NOMO-1 treated with dmso at 0.1 percent for 144 hours (cell line): Measurements from ENCODE around the gene SMG5.
A peak's percentile ranks its signal among the peaks of the same experiment; 100 is the strongest.

Source experiments
- DNase-seq: peaks from one replicate; lab custom pipeline; 2025; ENCODE audit not compliant: unreplicated experiment; lab: John Stamatoyannopoulos, UW

SMG5 gene

DNA sequence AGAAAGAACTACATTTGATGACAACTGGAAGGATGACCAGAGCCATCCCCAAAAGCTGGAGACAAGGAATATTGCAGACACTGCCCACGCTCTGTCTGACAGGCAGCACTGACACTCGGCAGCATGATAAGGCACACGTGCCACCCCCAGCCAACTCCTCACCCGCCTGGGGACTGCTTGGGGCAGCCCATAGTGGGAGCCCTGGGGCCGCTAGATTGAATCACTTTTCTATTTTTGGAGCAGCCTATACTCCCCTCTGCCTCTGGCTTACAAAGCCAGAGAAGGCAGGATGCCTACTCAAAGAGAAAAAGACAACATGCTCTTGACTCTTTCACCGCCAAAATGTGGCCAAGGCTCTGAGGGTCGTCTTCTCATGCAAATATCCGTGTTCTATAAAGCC, 1.3 kb downstream of the SMG5 start:
- DNase-seq, result peak; percentile 31

DNA sequence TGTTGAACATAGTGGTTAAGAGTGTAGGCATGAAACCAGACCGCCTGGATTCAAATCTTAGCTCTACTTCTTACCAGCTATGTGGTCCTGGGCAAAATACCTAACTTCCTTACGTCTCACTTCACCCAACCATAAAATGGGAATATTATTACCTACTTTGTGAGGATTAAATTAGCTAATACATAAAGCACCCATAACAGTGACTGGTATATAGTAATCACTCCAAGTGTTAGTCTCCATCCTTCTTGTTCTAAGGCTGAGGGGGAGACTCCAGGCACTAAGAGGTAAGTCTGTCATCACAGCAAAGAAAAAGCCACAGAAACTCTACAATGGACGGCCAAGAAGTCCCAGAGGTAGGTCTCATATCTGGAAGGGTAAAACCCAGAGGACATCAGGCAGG, 2.8 kb downstream of the SMG5 start:
- no peak for DNase-seq

DNA sequence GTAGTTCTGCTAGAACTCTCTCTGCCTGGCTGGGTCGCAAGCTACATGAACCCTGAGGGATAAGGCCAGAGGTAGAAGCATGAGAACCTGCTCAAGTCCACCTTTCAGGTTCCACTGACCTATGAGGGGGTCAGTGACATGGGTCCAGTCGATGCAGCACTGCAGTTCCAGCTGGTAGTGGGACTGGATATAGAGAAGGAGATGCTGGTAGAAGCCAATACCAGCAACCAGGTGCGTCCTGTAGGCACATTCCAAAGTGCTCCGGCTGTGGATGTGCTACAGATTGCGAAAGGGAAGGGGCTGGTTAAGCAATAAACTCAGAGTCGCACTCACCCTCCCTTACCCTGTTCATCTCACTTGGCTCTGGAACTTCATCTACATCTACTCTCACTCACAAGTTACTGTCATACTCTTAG, 5.7 kb downstream of the SMG5 start:
- DNase-seq, result peak; percentile 44

DNA sequence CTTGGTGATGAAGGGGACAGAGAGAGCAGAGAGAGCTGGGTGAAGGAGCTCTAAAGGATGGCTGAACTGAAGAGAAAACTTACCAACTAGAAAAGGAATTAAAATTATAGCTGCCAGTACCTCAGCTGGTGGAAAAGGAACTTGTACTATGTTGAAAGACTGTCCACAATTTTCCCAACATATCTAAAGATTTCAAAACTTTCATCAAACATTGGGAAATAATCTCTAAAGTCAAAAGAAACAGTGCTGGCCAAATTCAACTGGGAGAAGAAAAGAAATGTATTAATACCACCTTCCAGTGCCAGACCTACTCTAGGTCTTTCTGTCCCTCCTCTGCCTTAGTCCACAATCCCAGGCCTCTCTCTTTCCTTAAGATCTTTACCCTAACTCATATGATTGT, 6.1 kb downstream of the SMG5 start:
- DNase-seq, result peak; percentile 2

DNA sequence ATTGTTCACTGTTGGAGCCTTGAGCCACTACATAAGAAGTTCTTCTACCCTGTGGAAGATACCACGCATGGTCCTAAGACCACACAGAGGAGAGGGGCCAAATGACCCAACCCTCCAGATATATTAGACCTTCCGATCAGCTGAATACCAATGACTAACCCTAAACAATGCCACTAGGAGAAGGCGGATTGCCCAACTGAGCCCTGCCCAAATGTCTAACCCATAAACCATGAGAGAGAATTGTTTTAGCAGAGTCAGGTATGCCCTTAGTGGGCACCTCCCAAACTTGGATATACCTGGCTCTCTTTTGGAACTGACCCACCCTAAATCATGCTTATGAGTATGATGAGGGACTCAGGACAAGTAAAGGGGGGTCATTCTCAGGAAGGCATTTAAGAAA, 12.3 kb downstream of the SMG5 start:
- no peak for DNase-seq

DNA sequence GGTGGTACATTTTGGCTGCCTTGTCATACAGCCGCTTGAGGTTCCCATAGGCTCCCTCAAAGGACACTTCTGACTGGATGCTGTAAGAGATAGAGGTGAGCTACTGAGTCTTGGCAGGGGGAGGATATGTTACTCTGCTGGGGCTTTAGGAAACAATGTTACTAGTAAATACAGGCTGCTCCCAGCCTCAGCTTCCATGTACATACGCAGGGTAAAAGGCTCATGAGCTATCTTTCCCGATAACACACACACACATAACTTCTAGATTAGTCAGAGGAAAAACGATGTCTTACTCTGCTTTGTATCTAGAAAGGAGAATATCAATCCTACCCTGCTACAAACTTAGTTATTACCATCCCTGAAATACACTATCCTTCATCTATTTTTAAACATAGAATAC, 14.3 kb downstream of the SMG5 start:
- DNase-seq, result no peak

DNA sequence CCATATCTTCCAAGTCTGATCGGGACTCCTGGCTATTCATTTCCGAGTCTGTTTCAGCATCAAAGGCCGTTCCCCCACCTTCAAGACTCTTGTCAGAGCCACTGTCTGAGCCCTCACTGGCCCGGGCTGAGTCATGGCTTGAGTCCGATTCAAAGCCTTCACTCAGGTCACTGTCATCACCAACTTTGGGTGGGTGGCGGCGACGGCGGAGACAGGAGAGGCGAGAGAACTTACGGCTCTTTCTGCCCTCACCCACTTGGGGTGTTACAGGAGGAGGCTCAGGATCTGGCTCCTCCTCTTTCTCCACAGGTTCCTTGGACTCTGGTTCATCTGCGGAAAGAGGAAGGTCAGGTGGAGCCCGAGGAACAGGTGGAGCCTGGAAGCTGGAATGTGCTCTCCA, 16.6 kb downstream of the SMG5 start:
- DNase-seq, result no peak

DNA sequence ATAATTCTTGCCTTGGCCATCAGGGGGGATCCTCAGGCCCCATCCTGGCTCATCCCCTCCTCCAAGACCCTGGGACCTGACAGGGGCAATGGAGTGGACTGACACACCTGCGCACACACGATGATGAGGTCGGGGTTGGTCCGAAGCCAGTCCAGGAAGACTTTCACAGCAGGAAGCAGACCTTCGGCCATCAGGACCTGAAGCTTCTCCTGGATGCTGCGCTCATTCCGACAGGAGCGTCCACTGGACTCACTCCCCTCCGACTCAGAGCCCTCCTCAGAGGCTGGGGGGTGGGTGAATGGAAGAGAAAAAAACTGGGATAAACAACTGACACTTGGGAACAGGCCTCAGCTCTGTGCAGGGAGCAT, 19.4 kb downstream of the SMG5 start:
- no peak for DNase-seq

DNA sequence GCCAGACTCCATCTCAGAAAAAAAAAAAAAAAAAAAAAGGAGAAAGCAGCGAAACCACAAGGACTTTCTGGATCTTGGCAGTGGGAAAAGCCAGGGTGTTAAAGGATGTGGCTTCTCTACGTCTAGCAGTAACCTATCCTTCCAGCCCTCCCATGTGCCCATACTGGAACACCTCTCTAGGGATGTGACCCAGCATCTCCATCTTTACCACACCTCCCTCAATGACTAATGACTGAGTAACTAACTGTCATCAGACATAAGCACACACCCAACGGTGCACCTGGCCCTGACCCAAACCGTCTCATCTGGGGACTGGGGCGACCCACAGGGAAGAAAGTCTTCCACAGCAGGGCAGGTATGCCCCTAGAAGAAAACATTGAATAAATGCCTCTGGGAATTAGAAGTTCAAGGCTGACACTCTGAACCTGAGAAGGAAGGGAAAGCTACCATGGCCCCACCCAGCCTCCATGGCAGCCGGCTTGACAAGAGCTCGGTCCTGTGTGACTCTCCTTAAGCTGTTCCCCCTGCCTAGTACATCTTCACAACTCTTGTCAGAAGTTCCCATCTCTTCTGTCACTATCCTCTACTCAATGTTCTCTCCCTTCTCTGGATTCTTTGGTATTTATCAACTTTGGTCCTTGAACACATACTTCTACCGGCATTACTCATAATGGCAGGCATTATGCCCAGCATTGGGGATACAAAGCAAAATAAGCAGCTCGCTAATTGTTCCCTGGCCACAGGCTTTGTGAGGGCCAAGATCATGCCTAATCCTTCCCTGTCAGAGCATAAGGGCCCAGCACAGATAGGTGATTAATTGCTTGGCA, 20.0 kb downstream of the SMG5 start:
- DNase-seq, result no peak

DNA sequence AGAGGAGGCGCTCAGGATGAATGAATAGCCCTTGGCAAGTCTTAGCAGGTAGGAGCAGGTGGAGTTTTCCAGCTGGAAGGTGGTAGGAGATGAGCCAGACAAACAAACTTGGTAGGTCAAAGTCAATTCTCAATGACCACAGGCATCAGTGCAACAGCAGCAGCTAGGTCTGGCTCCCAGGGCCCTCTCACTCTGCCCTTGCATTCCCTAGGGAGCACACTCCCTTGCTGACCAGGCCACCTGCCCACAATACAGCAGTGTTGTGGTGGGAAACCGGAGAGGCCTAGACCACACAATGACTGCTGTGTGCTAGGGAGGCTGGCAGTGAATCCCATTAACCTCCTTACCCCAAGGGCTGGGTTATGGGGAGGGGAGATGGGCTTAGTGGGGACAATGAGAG, 21.7 kb downstream of the SMG5 start:
- no peak for DNase-seq

DNA sequence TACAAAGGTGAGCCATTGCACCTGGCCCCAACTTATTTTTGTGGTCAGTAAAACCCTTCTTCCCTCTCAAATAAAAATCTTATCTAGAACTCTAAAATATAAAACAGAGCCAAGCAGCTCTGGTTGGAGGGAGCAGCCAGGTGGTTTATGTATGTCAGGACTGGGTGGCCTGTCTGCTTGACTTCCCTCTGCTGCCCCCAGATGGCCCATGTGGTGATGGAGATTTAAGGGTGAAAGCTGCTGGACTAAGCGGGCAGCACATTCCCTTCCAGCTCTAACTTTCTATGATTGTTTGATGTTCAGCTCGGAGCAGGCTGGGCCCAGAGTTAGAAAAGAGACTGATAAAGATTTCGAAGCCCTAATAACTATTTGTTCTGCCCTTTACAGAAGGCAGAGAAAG, 22.8 kb downstream of the SMG5 start:
- no peak for DNase-seq

DNA sequence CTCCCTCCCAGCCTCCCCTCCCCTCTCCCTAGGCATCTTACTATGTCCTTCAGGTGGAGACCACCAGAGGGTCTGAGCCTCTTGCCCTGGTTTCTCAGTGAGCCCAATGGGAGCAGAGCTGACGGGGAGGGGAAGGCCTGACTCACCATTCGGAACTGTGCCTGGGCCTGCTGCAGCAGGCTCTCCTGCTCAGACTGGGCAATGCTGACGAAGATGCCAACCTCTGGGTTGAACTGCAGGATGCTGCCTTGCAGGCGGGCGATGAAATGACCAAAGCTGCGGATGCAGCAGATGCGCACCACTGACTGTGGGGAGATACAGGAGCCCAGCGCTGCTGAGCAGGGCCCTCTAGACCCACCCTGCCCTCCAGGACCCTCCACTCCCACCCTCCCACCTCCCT, 23.8 kb downstream of the SMG5 start:
- no peak for DNase-seq

DNA sequence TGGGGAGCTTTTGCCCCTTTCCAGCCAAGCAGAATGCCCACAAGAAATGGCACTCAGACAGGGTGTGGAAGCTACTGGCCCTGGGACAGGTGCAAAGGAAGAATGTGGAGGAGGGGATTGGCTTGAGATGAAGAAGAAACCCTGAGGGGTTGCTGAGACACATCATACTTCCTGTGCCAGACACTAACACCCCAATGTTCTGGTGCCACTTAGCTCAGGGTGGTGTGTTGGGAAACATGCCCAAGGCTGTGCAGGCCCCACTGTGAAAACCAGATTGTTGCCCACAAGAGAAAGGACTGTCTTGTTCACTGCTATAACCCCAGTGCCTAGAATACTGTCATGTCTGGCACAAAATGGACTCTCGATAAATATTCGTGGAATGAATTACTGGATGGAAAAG, 24.9 kb downstream of the SMG5 start:
- no peak for DNase-seq

DNA sequence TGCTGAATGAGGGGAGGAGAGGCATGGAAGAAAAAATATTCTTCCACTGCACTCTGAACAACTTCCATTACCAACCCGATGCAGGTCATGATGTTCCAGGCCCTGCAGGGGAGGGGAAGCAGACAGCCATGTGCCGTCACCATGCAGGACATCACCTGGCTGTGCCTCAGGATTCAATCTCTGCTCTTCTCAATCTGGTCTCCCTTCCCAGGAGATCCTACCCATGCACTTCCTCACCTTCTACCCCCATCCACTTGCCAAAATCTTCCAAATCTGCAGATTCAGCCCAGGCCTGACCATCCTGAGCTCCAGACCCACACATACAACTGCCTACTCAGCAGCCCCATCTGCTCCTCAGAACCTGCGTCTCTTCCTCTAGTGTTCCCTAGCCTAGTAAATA, 29.0 kb downstream of the SMG5 start:
- DNase-seq, result no peak

DNA sequence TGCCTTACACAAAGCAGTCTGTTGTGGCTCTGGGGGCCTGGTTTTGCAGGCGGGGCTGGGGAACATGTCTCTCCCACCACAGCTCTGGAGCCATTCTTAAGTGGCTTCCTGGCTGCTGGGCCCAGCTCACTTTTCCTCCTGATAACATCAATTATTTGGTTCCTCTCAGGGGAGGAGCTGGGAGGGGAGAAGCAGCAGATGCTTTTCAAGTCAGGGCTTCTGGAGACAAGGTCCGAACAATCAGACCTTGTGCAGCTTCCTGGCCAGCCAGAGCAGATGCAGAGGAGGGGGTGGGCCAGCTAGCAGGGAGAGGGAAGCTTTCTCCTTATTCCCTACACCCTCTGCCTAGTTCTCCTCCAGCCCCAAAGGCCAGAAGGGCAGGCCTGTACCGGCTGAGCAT, 31.1 kb downstream of the SMG5 start:
- DNase-seq, result no peak

DNA sequence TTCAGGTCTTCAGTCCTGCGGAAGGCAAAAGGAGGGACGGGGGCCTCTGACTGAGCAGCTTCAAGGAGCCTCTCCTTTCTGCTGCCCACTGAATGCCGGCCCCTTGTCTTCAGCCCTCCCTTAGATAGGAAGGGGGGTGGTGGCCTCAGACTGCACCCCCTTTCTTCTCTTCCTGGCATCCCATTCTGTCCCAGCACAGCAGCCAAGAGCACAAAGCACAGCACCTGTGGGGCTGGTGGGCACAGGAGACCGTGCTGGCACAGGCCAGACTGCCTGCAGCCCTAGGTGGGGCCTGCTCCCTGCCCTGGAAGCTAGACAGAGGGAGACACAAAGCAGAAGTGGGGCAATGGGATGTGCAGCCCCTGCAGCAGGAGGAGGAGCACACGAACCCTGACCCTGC, 33.0 kb downstream of the SMG5 start:
- no peak for DNase-seq

DNA sequence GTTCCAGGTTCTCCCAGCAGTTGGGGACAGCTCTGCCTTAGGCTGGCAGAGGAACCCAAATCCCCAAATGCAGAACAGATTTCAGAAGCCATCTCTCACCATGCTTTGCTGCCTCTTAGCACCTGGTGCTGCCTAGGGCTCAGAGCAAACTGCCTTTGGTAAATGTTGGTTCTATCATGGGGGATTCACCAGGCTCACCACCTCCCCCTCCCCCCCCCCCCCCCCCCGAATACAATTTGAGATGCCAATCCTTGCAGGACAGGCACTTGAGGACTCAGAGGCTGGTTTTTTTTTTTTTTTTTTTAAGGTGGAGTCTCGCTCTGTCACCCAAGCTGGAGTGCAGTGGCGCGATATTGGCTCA, 34.3 kb downstream of the SMG5 start:
- no peak for DNase-seq

DNA sequence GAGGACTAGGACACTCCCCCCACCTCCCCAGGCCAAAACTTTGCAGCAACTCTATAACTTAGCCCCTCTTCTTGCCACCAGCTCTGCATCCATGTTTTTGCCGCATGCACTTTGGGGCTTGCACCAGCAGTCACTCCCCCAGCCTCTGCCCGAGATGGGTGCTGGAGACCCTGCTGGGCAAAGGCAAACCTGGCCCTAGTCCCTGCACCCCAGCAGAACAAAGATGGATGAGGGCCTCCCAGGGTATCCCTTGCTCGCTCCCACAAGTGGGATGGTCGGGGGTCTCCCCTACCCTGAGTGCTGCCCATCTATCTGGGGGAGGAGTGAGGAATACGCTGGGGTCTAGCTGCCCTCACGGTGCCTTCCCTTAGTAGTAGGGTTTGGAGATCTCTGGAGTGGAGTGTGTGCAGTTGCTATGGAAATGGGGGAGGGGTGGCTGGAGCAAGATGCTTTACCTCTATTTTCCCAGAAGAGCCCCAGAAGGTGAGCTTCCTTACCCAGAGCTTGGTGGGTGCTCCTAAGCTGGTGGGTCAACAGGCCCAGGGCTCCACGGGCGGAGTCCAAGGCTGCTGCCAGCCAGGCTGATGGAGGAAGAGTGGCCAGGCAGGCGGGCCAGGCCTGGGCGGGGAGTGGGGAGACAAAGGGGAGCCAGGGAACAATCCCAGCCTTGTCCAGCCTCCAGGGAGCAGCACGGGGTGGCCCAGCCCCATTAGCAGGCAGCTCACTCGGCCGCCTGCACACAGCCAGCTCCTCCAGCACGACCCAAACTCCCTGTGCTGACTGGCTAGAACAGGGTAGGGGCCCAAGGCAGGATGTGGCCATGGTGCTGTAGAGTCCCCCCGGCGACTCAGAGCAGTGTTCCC, 34.9 kb downstream of the SMG5 start, which contains the start of gene PAQR6:
Gene PAQR6, minus strand, starts transcription at position 597 of the 863 bp plus-strand sequence. CDS start 1,325 bp downstream, outside the sequence.
- no peak for DNase-seq

DNA sequence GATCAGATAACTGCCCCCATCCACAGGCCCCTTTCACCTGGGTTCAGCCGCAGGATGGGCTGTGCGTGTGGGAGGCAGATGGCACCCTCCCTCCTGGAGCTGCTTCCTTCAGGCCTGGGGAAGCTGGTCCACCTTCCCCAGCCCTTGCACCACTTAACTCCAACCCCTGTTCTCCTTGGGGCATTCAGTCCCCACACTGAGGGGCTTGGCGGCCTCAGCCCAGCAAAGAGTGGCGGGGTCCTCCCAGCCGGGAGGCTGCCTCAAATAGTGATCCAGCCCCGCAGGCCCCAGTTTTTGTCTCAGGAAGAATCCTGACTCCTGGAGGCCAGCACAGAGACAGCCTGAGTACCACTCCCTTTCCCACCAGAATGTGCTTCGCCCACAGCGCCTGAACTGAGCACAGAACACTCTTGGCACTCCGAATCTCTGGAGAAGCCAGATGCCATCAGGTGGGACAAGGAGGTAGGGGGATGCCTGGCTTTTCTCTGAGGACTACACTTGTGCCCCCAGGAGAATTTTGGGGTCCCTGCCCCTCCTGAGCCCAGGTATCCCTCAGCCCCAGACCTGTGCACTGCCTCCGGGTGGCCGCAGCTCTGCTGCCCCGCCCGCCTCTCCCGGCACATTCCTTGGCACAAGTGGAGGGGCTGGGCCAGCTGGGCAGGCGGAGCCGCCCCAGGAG, 35.7 kb downstream of the SMG5 start:
- no peak for DNase-seq

DNA sequence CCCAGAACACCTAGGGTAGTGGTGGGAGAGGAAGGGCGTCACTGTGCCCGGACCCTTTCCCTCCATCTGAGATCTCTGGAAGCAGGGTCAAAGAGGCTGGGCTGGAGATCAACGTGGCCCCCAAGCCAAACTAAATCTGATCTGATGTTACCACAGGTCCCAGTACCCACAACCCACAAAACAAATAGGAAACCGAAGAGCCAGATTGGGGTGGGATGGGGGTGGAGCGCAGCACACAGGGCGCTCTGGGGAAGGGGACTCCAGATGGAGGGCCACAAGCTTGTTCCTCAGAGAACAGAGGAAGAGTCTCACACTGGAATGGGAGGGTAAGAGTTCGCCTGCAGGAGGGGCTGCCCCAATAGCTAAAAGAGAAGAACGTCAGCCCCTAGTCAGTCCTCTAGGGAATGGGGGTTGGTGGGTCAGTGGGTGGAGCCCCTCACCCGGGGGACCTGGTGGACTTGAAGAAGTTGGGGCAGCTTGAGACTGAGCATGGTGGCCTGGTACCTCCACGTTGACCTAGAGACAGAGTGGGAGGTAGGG, 36.3 kb downstream of the SMG5 start:
- no peak for DNase-seq

DNA sequence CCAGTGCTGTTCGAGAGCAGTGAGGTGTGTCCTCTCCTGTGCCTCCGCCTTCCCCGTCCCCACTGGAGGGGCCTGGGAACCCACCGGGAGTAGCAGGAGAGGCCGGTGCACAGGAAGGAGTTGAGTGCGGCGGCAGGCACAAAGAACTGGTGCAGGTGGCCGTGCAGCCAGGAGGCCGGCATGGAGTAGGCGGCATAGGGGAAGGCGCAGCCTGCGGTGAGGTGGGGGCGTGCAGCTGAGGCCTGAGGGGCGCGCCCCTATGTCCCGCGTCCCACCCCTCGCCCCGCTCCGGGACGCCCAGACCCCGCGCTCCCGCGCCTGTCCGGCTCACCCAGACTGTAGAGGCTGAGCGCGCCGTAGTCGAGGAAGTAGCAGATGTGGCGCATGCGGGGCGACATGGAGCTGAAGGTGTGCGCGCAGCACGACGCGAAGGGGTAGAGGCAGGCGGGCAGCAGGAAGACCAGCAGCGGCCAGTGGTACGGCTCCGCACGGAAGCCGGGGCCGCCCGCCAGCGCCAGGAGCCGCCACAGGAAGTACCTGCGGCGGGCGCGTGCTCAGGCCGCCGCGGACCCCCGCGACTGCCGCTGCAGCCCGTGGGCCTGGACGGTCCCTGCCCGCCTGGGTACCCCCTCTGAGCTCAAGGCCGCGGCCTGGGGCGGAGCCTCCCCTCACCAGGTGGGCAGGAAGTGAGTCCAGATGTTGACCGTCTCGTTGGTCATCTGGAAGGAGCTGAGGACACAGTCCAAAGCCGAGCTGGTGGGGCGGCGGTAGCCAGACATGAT, 37.0 kb downstream of the SMG5 start:
- DNase-seq, result no peak
